Kidney capillary endothelial cell (primary cell): Measurements from ENCODE around the gene WHRN.

ENCODE experiments used
- DNase-seq: peaks from one replicate; pipeline ENCODE4 v3.0.0-alpha.2; 2018; ENCODE audit warnings: low spot score

The WHRN gene

GRCh38 chr9:114492991-114493390 lies 12.3 kb downstream of the WHRN start:
- DNase-seq: no peak

DNA sequence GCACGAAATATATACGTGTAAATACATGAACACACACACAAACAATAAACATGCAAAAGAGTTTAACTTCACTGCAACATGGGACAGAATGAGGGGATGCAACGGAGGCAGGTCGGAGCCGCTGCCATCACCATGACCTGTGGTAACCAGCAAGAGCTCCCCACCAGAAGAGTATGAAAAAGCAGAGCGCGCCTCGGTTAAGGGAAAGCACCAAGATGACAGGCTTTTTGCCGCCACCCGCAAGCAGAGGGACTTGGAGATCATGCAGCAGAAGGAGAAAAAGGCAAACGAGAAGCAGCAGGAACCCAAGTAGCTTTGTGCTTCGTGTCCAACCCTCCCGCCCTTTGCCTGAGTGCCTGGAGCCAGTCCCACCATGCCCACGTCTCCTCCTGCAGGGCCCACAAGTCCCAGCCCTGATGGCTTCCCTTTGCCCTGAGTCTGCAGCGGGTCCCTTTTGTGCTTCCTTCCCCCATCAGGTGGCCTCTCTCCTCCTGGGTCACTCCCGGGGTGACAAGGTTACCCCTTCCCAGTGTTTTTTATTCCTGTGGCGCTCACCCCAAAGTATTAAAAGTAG lies 13.8 kb downstream of the WHRN start:
- no peak for DNase-seq

DNA sequence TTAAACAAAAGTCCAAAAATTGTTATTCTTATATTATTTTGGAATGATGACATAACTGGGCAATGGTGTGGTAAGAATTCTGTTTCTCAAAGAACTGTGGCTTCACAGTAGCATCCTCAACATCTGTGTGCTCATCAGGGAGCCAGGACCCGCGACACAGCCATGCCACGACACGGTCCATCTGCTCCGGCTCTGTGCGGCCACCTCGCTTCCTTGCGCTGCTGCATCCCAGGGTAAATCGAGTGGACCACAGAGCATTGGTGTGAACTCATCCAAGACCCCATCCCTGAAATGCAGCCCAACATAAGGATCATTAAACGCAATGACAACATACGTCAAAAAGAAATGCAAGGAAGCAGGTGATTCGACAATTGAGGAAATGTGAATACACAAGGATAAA lies 15.3 kb downstream of the WHRN start:
- no peak for DNase-seq

- no peak for DNase-seq
Observed at GRCh38 chr9:114488398-114489129, 16.7 kb downstream of the WHRN start.

DNA sequence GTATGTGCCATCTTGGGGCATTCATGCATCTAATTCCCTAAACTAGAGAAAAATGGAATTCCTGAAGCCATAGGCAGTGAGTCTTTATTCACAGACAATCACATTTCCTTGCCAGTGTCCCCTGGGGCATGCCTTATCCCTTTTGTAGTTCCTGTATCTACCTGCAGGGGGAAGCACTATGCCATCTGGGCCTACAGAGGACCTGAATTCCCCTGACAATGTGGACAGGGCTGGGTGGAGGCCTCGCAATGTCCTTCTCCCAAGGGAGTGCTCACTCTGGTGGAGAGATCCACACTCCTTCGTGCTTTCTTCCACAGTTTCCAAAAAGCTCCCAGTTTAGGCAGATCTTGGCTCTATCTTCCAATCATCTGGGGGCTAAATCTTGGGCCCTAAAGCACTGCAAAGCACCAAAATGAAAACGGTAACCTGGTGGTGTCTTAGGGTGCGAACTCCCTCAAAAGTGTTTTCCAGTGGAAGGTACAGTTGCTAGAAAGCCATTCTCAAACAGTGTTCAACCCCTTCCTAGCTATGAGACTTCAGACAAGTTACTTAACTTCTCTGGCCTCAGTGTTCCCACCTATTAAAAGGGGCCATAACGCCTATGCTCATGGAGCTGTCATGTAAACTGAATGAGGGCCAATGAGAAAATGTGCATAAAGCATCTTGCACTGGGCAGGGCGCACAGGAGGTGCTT lies 17.5 kb downstream of the WHRN start:
- peak; percentile 68 for DNase-seq

DNA sequence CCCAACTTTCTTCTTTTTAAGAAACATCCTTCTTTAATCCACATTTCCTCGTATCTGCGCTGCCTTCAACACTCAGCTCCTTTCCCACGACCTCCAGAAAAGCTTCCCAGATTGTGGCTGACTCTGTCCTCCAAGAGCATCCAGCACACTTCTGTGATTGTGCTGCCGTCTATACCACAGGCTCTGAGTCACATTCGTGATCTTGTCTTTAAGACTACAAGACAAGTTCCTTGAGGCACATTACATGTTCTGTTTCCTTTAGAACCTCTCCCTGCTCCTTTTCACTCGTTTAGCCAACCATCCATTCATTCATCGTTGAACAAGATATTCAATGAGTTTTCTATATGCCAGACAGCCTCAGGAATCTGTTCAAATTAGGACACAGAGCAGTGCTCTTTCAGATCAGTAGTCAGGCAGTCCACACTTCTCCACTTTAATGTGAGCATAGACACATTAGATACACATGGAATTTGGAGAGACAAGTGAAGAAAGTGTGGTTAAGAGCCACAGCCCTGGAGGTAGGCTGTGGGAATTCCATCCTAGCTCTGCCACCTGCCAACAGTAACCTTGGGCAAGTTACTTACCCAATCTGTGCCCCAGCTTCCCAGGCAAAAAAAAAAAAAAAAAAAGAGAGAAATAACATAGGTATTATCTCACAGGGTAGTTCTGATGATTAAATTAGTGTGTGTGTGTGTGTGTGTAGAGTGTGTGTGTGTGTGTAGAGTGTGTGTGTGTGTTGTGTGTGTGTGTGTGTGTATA lies 18.9 kb downstream of the WHRN start:
- DNase-seq: no peak

DNA sequence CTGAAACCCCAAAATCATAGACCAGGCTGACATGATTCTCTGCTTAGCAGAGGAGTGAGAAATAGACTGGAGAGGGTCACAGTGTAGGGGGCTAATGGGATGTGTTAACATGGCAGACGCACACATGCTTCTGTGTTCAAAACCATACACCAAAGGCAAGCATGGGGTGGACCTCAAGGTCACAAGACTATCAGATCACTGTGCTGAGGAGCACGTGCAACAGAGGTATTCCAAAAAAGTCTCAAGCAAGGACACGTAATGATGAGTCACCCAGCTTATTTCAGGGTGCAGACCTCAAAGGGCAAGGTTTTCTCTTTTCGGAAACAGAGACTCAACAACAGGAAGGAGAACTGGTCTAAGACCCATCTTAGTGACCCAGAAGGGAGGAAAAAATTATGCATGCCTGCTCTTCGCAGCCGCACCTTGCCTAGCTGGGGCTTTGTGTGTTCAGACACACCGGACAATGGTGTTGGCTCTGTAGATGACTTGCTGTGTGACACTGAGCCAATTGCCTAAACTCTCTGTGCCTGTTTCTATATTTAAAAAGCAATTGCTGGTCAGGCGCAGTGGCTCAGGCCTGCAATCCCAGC lies 20.3 kb downstream of the WHRN start:
- no peak for DNase-seq

DNA sequence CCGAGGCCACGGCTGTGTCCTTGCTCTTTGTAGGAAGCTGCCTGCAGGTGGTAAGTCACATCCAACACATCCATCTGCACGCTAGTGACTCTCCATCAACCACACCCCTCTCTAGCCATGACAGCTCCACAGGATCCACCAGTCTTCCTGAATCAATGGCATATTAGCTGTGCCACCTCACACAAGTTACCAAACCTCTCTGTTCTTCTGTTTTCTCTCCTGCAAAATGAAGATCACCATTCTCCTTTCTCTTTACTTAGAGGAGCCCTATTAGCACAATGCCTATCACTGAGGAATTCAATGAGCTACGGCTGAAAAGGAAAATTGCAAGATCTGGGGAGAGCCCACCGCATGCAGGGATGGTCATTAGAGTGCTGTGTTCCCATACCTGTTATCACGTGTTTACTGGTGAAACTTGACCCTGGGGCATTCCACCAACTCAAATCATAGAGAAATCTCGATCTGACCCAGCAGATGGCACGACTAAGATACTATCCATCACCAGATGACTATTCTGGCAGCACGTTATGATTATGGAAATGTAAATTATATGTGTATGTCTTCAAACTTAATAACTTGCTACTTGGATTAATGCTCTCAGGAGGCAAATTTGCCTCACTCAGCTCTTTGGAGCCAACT lies 20.9 kb downstream of the WHRN start:
- no peak for DNase-seq

- no peak for DNase-seq
Observed at GRCh38 chr9:114483499-114483898, 21.8 kb downstream of the WHRN start.

DNA sequence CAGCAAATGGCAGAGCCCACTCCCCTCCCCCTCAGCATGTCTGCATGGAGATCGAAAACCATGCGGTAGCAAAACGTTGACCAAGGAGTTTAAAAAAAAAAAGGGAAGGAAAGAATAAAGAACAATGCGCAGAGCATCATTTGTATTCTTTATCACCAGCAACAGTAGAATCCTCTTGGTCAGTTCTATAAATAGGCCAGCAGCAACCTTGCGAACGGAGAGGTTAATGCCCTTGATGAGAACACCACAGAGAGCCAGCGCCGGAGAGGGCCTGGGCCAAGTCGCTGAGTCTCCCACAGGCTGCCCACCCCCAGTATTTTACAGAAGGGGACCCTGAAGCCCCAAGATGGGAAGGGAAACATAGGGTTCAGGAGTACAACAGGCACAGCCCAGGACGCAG lies 22.7 kb downstream of the WHRN start:
- DNase-seq: no peak

DNA sequence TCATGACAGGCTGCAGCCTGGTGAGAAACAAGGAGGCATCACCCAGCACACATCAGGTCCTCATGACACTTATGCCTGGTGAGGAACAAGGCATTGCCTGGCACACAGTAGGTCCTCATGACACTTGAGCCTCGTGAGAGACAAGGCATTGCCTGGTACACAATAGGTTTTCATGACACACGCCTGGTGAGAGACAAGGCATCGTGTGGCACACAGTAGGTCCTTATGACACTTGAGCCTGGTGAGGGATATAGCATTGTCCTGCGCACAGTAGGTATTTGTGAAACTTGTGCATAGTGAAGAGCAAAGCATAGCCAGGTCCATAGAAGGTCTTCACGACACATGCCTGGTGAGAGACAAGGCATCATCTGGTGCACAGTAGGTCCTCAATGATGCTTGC lies 23.5 kb downstream of the WHRN start:
- no peak for DNase-seq

GRCh38 chr9:114480746-114481435 lies 24.4 kb downstream of the WHRN start:
- DNase-seq: no peak

GRCh38 chr9:114478871-114479270 lies 26.4 kb downstream of the WHRN start:
- DNase-seq: no peak

- DNase-seq: no peak
Observed at GRCh38 chr9:114478459-114478858, 26.8 kb downstream of the WHRN start.

DNA sequence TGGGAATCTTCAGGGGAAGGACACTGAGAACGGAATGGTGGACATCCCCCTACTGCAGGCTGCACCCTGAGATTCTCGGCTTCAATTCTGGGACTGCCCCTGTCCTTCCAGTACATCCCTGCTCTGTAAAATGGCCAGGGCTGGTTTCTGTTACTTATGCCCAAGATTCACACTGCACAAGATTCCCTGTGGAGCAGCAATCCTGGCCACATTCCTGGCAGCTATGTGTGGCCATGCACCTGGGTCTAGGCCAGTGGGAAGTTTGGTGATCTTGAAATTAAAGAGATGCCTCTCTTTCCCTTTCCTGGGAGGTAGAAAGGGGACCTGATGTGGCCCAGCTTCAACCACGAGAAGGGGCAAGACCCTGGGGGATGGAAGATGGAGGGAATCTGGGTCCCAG lies 27.6 kb downstream of the WHRN start:
- no peak for DNase-seq

DNA sequence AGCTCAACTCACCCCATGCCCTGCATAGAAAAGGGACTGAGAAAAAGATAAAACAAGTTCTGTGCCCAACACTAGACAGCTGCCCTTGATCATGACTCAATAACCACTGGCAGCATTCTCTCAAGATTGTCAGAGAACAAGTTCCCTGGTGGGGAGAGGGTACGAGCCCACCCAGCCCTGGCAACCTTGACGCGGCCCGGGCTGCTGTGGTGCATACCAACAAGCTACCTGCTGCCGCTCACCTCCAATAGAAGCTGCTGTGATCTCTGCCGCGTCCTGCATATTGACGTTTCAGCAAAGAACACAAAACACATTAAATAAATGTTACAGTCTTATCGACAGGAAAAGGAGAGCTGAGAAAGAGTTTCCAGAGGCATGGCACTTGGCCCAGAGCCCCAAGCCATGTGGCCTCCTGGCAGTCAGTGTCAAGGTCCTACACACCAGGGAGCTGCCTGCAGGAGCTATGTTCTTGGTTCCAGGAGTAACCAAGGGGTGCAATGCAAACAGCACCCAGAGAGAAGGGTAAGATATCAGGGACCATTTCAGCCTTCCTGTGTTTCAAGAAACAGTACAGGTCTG lies 28.3 kb downstream of the WHRN start:
- DNase-seq: no peak

DNA sequence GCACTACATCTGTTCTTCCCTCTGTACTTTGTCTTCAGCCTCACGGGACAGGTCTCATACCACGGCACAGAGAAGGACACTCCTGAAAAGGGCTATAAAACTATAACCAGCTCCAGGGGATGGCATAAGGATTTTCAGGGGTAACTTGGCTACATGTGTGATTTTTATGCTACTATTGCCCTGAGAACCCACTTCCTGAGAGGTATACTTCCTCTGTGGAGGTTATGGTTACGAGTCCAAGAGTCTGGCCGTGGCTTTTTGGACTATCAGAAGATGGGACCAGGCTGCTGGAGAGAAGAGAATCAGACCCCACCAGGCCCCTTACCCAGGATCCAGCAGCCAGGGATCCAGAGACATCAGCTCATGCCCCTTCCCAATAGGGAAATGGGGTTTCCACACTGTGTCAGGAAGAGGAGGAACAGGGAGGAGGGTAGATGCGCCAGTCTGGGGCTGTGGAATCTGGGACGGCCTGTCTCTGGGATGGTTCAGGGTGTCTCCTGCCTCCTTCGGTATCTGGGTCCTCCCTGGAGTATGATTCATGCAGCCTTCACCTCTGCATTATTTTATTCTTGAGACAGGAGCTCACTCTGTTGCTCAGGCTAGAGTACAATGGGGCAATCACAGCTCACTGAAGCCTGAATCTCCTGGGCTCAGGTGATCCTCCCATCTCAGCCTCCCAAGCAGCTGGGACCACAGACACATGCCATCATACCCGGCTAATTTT lies 29.7 kb downstream of the WHRN start:
- DNase-seq: no peak

DNA sequence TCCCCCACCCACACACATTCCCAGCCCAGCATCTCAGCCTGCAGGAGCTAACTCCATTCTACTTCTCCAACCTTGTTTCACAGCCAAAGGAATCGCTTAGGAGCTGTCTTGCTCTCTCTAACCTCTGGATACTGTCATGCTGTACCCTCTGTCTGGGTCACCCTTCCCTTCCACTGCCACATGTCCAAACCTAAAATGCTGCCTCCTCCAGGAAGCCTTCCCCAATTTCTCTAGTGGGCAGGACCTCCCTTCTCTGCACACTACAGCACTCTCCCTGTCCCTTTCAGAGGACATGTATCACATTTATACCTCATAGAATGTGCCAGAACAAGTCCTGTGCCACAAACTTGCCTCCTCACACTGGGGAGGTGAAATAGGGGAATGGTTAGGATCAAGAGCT lies 30.8 kb downstream of the WHRN start:
- DNase-seq: no peak

GRCh38 chr9:114473447-114473801 lies 31.8 kb downstream of the WHRN start:
- DNase-seq: no peak

DNA sequence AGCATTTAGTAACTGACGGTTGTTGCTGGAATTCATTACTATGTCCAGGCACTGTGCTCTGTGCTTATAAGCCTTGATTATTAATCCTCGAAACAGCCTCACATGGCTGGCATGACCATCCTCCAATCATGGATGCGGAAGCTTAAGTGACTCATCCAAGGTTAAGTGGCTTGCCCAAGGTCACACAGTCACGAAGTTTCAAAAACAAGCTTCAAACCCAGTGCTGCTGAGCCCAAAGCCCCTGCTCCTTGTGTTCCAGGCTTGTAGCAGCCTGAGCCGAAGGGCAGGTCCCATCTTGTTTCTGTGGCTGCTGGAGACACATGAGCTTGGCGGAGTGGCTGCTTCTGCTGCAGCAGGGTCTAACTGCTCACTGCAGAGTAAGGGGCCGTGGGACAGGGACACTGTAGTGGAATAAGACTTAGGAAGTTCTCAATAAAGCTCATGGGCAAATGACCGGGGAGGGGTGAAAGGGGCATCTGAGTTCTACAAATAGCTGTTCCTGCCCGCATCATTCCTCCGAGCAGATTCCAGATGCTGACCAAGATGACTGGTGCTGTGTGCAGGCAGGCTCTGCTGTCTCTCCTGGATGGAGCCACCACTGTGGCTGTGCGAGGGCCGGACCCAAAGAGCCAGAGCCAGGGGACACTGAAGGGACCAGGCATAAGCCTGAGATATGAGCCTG lies 32.4 kb downstream of the WHRN start:
- no peak for DNase-seq
